ENCODE results near the gene MEIS1.

Gene MEIS1

DNA sequence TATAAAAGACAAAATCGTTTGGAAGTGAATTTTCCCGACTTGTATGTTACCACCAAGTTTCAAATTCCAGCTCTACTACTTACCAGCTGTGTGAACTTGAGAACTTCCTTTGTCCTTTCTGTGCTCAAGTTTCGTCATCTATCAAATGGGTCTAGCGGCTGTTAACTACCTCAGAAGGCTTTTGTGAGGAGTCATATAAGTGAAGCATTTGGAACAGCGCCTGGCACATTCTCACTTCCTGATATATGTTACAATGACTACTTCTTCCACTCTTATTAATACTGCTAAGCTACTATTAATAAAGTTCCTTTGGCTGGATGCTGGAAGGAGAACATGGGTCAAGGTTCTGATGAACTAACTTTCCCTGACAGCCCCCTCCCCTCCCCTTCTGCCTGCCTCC is 104.5 kb downstream of the MEIS1 start:
- no peaks in the 10 kb centered on the region for H3K9me3 ChIP-seq (ENCODE audit: control insufficient read depth, insufficient read depth, low read depth, low read length)
- CTCF ChIA-PET, result interaction anchor here (0.6 kb wide), 1 partner anchor 17 kb away, joined by 7 read pairs; no protein-coding TSS in a partner anchor
- peaks cover 29% of the 10 kb centered on the region for H3K4me1 ChIP-seq (ENCODE audit: control insufficient read depth, insufficient read depth, low read length)
- POLR2A ChIA-PET, result no interaction called here
- no peak overlapping the region for H3K27ac ChIP-seq (ENCODE audit: extremely low read depth, low read depth, low read length)
- no peak overlapping the region for H3K4me3 ChIP-seq (ENCODE audit: low read depth, low read length)
- no peaks in the 10 kb centered on the region for H3K36me3 ChIP-seq (ENCODE audit: control insufficient read depth in 2 of 2, insufficient read depth in 1 of 2, low read length in 2 of 2)
- TF ChIP-seq OSR2 (tag by site-specific recombination; IDR thresholded peaks at IDR 0.05), result 0 out of 2 replicates have a peak, but pooled peaks have one; percentile 29
- no peak for TF ChIP-seq ZNF416 (tag by site-specific recombination; IDR thresholded peaks at IDR 0.05)

DNA sequence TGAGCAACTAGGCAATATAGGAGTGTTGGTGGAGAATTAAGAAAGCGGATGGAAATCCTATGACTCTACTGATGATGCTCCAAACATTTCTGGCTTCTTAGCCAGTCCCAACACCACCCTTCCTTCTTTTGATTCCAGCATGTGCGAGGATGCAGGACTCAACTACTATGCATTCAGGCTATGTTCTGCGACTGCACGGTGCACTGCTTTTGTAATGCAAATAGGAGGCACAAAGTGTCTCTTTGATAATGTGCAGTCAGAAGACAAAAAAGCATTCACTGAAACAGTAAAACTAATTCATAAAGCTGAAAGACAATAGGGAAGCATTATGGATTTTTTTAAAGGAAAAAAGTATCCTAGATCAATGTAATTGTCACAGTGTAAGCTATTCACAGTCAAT is 106.7 kb downstream of the MEIS1 start:
- Histone ChIP-seq H3K4me1 (ENCODE audit: control insufficient read depth, insufficient read depth, low read length) (peaks cover 15% of the 10 kb centered on the region), H3K27ac (ENCODE audit: extremely low read depth, low read depth, low read length) (no peak overlapping the region), H3K4me3 (ENCODE audit: low read depth, low read length) (no peak overlapping the region), H3K9me3 (ENCODE audit: control insufficient read depth, insufficient read depth, low read depth, low read length) (no peaks in the 10 kb centered on the region), H3K36me3 (ENCODE audit: control insufficient read depth in 2 of 2, insufficient read depth in 1 of 2, low read length in 2 of 2) (no peaks in the 10 kb centered on the region)
- ChIA-PET POLR2A (no interaction called here), CTCF (interaction anchor here (0.8 kb wide), 1 partner anchor 11 kb away, joined by 4 read pairs; no protein-coding TSS in a partner anchor)
- no peak for TF ChIP-seq ZFP3 (tag by site-specific recombination; IDR thresholded peaks at IDR 0.05; ENCODE audit: low read depth)
- no peak for TF ChIP-seq ZNF426 (tag by site-specific recombination; IDR thresholded peaks at IDR 0.05)
- TF ChIP-seq, protein P1, sequence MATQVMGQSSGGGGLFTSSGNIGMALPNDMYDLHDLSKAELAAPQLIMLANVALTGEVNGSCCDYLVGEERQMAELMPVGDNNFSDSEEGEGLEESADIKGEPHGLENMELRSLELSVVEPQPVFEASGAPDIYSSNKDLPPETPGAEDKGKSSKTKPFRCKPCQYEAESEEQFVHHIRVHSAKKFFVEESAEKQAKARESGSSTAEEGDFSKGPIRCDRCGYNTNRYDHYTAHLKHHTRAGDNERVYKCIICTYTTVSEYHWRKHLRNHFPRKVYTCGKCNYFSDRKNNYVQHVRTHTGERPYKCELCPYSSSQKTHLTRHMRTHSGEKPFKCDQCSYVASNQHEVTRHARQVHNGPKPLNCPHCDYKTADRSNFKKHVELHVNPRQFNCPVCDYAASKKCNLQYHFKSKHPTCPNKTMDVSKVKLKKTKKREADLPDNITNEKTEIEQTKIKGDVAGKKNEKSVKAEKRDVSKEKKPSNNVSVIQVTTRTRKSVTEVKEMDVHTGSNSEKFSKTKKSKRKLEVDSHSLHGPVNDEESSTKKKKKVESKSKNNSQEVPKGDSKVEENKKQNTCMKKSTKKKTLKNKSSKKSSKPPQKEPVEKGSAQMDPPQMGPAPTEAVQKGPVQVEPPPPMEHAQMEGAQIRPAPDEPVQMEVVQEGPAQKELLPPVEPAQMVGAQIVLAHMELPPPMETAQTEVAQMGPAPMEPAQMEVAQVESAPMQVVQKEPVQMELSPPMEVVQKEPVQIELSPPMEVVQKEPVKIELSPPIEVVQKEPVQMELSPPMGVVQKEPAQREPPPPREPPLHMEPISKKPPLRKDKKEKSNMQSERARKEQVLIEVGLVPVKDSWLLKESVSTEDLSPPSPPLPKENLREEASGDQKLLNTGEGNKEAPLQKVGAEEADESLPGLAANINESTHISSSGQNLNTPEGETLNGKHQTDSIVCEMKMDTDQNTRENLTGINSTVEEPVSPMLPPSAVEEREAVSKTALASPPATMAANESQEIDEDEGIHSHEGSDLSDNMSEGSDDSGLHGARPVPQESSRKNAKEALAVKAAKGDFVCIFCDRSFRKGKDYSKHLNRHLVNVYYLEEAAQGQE (tag by site-specific recombination; IDR thresholded peaks at IDR 0.05), result no peak
- TF ChIP-seq, protein P2, sequence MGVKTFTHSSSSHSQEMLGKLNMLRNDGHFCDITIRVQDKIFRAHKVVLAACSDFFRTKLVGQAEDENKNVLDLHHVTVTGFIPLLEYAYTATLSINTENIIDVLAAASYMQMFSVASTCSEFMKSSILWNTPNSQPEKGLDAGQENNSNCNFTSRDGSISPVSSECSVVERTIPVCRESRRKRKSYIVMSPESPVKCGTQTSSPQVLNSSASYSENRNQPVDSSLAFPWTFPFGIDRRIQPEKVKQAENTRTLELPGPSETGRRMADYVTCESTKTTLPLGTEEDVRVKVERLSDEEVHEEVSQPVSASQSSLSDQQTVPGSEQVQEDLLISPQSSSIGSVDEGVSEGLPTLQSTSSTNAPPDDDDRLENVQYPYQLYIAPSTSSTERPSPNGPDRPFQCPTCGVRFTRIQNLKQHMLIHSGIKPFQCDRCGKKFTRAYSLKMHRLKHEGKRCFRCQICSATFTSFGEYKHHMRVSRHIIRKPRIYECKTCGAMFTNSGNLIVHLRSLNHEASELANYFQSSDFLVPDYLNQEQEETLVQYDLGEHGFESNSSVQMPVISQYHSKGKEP (tag by site-specific recombination; IDR thresholded peaks at IDR 0.05), result no peak
- TF ChIP-seq GLIS2 (tag by site-specific recombination; IDR thresholded peaks at IDR 0.05), result no peak
- TF ChIP-seq, protein P3, sequence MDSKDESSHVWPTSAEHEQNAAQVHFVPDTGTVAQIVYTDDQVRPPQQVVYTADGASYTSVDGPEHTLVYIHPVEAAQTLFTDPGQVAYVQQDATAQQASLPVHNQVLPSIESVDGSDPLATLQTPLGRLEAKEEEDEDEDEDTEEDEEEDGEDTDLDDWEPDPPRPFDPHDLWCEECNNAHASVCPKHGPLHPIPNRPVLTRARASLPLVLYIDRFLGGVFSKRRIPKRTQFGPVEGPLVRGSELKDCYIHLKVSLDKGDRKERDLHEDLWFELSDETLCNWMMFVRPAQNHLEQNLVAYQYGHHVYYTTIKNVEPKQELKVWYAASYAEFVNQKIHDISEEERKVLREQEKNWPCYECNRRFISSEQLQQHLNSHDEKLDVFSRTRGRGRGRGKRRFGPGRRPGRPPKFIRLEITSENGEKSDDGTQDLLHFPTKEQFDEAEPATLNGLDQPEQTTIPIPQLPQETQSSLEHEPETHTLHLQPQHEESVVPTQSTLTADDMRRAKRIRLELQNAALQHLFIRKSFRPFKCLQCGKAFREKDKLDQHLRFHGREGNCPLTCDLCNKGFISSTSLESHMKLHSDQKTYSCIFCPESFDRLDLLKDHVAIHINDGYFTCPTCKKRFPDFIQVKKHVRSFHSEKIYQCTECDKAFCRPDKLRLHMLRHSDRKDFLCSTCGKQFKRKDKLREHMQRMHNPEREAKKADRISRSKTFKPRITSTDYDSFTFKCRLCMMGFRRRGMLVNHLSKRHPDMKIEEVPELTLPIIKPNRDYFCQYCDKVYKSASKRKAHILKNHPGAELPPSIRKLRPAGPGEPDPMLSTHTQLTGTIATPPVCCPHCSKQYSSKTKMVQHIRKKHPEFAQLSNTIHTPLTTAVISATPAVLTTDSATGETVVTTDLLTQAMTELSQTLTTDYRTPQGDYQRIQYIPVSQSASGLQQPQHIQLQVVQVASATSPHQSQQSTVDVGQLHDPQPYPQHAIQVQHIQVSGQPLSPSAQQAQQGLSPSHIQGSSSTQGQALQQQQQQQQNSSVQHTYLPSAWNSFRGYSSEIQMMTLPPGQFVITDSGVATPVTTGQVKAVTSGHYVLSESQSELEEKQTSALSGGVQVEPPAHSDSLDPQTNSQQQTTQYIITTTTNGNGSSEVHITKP (tag by site-specific recombination; IDR thresholded peaks at IDR 0.05), result no peak
- TF ChIP-seq, protein P4, sequence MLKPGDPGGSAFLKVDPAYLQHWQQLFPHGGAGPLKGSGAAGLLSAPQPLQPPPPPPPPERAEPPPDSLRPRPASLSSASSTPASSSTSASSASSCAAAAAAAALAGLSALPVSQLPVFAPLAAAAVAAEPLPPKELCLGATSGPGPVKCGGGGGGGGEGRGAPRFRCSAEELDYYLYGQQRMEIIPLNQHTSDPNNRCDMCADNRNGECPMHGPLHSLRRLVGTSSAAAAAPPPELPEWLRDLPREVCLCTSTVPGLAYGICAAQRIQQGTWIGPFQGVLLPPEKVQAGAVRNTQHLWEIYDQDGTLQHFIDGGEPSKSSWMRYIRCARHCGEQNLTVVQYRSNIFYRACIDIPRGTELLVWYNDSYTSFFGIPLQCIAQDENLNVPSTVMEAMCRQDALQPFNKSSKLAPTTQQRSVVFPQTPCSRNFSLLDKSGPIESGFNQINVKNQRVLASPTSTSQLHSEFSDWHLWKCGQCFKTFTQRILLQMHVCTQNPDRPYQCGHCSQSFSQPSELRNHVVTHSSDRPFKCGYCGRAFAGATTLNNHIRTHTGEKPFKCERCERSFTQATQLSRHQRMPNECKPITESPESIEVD (tag by site-specific recombination; IDR thresholded peaks at IDR 0.05), result no peak
- no peak for TF ChIP-seq ZNF623 (tag by site-specific recombination; IDR thresholded peaks at IDR 0.05)
- TF ChIP-seq ZNF549 (tag by site-specific recombination; IDR thresholded peaks at IDR 0.05), result no peak
- TF ChIP-seq MZF1 (tag by site-specific recombination; IDR thresholded peaks at IDR 0.05; ENCODE audit: borderline replicate concordance), result no peak
- TF ChIP-seq, protein P5, sequence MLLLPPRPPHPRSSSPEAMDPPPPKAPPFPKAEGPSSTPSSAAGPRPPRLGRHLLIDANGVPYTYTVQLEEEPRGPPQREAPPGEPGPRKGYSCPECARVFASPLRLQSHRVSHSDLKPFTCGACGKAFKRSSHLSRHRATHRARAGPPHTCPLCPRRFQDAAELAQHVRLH (tag by site-specific recombination; IDR thresholded peaks at IDR 0.05), result no peak
- no peak for TF ChIP-seq ZNF843 (tag by site-specific recombination; IDR thresholded peaks at IDR 0.05)
- TF ChIP-seq, protein P6, sequence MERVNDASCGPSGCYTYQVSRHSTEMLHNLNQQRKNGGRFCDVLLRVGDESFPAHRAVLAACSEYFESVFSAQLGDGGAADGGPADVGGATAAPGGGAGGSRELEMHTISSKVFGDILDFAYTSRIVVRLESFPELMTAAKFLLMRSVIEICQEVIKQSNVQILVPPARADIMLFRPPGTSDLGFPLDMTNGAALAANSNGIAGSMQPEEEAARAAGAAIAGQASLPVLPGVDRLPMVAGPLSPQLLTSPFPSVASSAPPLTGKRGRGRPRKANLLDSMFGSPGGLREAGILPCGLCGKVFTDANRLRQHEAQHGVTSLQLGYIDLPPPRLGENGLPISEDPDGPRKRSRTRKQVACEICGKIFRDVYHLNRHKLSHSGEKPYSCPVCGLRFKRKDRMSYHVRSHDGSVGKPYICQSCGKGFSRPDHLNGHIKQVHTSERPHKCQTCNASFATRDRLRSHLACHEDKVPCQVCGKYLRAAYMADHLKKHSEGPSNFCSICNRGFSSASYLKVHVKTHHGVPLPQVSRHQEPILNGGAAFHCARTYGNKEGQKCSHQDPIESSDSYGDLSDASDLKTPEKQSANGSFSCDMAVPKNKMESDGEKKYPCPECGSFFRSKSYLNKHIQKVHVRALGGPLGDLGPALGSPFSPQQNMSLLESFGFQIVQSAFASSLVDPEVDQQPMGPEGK (tag by site-specific recombination; IDR thresholded peaks at IDR 0.05), result no peak
- TF ChIP-seq, protein P7, sequence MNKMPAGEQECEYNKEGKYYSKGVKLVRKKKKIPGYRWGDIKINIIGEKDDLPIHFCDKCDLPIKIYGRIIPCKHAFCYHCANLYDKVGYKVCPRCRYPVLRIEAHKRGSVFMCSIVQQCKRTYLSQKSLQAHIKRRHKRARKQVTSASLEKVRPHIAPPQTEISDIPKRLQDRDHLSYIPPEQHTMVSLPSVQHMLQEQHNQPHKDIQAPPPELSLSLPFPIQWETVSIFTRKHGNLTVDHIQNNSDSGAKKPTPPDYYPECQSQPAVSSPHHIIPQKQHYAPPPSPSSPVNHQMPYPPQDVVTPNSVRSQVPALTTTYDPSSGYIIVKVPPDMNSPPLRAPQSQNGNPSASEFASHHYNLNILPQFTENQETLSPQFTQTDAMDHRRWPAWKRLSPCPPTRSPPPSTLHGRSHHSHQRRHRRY (tag by site-specific recombination; IDR thresholded peaks at IDR 0.05), result no peak
- TF ChIP-seq PRDM1 (tag by site-specific recombination; IDR thresholded peaks at IDR 0.05), result no peak
- no peak for TF ChIP-seq ZNF354C (tag by site-specific recombination; IDR thresholded peaks at IDR 0.05; ENCODE audit: borderline replicate concordance, low read depth)
- no peak for TF ChIP-seq ZNF701 (tag by site-specific recombination; IDR thresholded peaks at IDR 0.05)
- no peak for TF ChIP-seq ZNF10 (tag by site-specific recombination; IDR thresholded peaks at IDR 0.05)
- no peak for TF ChIP-seq SP2 (tag by site-specific recombination; IDR thresholded peaks at IDR 0.05)

All from HEK293 (cell line).